Central memory CD8-positive, alpha-beta T cell (primary cell): ENCODE results near the gene PRODH2.
A peak's percentile ranks its signal among the peaks of the same experiment; 100 is the strongest.

Experiments
- ATAC-seq: fragments of 150-1000 bp; cut with Tn5 transposase; replicated peaks from 2 replicates; pipeline ENCODE4 v1.10.0; 2022; ENCODE audit warnings: mild to moderate bottlenecking, moderate FRiP score, moderate number of reproducible peaks; ENCODE audit not compliant: poor library complexity, severe bottlenecking; ENCODE audit errors: extremely low read depth
- DNase-seq, 2 donors: peaks; one replicate each; pipeline ENCODE4 v3.0.0; 2021; ENCODE audit warnings: low spot score in 2 of 2
- H3K27ac Mint-ChIP-seq: one replicate; pipeline ENCODE4 v1.8.0; 2022; ENCODE audit warnings: low read depth, mild to moderate bottlenecking, moderate library complexity, mixed read lengths
- H3K27me3 Mint-ChIP-seq: one replicate; pipeline ENCODE4 v1.8.0; 2022; ENCODE audit warnings: mixed read lengths
- H3K36me3 Mint-ChIP-seq: one replicate; pipeline ENCODE4 v1.8.0; 2022; ENCODE audit warnings: mild to moderate bottlenecking, moderate library complexity, mixed read lengths; ENCODE audit not compliant: insufficient read depth
- H3K4me1 Mint-ChIP-seq: one replicate; pipeline ENCODE4 v1.8.0; 2022; ENCODE audit warnings: mixed read lengths
- H3K4me3 Mint-ChIP-seq: one replicate; pipeline ENCODE4 v1.8.0; 2022; ENCODE audit warnings: mild to moderate bottlenecking, moderate library complexity, mixed read lengths
- H3K9me3 Mint-ChIP-seq: one replicate; pipeline ENCODE4 v1.8.0; 2022; ENCODE audit warnings: mixed read lengths

PRODH2 gene

DNA sequence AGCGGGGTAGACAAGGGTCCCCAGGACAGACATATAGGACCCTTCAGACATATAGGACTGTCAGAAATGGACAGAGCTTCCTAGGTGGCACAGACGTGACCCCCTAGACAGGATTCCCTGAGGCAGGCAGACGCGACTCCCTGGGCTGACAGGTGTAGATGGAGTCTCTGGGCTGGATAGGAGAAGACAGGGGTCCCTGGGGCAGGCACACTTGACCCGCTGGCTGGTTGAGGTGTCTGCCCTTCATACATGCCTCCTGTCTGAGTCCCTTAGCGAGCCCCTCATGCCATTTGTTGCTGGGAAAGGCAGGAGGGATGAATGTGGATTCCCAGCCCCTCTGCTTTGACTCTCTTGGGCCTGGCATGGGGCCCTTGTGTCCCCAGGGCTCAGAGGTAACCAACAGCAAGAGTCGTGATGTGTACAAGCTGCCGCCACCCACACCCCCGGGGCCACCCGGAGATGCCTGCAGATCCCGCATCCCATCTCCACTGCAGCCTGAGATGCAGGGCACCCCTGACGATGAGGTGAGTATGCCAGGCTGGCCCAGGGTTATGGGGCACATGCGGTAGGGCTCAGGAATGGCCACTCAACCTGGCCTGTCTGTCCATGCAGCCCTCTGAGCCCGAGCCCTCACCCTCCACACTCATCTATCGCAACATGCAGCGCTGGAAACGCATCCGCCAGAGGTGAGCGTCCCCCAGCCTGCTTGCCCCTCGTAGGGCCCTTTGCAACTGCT is 58.8 kb downstream of the PRODH2 start:
- H3K4me1 Mint-ChIP-seq = peaks cover 18% of the 10 kb centered on the region
- H3K4me3 Mint-ChIP-seq = no peak overlapping the region
- DNase-seq = no peak
- peaks cover 11% of the 10 kb centered on the region for H3K36me3 Mint-ChIP-seq
- H3K27ac Mint-ChIP-seq = no peak overlapping the region
- H3K27me3 Mint-ChIP-seq = no peaks in the 10 kb centered on the region
- H3K9me3 Mint-ChIP-seq = no peaks in the 10 kb centered on the region
- ATAC-seq = no peak

GRCh38 chr19:35752746-35753350 is 59.8 kb downstream of the PRODH2 start:
- no peak overlapping the region for H3K4me3 Mint-ChIP-seq
- no peak overlapping the region for H3K27ac Mint-ChIP-seq
- H3K4me1 Mint-ChIP-seq = peaks cover 27% of the 10 kb centered on the region

DNA sequence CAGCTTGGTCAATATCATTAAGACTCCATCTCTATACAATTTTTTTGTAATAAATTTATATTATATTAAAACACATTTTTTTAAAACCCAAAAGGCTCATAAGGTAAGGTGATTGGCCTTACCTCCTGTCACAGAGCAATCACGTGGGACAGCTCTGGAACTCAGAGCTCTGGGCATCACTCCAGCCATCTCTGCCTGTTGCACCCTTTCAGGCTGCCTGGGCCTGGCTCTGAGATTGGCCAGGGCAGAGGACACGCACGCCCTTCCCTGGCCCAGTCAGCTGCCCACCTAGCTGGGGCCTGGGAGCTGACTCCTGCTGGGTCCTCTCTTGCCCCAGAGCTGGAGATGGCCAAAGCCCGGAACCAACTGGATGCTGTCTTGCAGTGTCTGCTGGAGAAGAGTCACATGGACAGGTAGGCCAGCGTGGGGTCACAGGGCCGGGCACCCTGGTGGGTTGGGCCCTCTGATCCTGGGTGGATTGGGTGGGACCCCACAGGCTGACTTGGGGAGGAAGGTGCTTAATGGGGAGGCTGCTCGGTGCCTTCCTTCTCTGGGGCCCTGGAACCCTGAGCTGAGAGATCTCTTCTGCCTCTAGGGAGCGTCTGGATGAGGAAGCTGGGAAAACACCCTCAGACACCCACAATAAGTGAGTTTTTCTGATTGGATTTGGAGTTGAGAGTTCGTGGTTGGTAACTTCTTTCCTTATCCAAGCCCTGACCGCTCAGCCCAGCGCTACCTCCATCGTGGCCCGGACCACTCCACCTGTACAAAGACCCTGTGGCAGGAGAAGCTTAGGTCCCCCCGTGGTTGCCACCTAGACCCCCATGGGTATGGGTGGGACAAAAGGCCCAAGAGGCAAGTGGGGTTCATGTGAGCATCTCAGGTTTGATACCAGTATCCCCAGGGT is 60.6 kb downstream of the PRODH2 start:
- Mint-ChIP-seq H3K4me3 (no peak overlapping the region), H3K9me3 (no peaks in the 10 kb centered on the region), H3K4me1 (peaks cover 28% of the 10 kb centered on the region), H3K27me3 (no peaks in the 10 kb centered on the region), H3K27ac (no peak overlapping the region), H3K36me3 (peaks cover 11% of the 10 kb centered on the region)
- DNase-seq (no peak), ATAC-seq (no peak)

More at GRCh38 chr19:35752746-35753350, 59.8 kb downstream of the PRODH2 start:
- Mint-ChIP-seq H3K9me3 (no peaks in the 10 kb centered on the region), H3K36me3 (peaks cover 13% of the 10 kb centered on the region), H3K27me3 (no peaks in the 10 kb centered on the region)
- DNase-seq (no peak), ATAC-seq (no peak)

DNA sequence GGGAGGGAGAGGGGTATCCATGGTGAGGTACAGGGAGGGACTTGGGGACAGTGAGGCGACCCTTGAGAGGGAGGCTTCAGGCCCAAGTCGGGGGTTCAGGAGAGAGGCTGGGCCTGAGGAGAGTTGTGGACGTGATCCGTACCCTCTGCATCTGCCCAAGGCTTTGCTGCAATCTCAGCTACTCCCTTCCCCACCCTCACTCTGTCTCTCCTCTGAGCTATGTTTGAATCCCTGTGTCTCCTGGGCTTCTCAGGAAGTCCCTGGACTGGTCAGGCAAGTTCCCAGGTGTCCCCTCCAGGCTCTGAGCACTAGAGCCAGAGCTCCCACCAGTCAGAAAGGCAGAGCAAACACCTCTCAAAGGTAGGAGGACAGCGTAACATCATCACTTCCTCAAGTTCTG is 62.5 kb downstream of the PRODH2 start:
- Mint-ChIP-seq H3K4me3 (peak overlapping the region; percentile 46), H3K36me3 (peaks cover 12% of the 10 kb centered on the region), H3K9me3 (no peaks in the 10 kb centered on the region), H3K27ac (no peak overlapping the region), H3K4me1 (peaks cover 36% of the 10 kb centered on the region), H3K27me3 (no peaks in the 10 kb centered on the region)
- DNase-seq = no peak
- ATAC-seq = no peak
